Natural killer cell (primary cell): Measurements from ENCODE around the gene SLC4A5. TPM values are rescaled to one million over a fixed set of nuclear protein-coding genes. Genes with fewer than 3 reads are reported as not detected.

Source experiments
- ATAC-seq, 3 donors: fragments of 150-1000 bp in 2 of 3; fragments of 200-7000 bp in 1 of 3; cut with Tn5 transposase; 1 replicate in 1 of 3; 2 replicates in 2 of 3; pipeline ENCODE4 v1.10.0; 2021; ENCODE audit warnings: mild to moderate bottlenecking in 2 of 3, moderate library complexity in 2 of 3
- DNase-seq, 2 donors: peaks; one replicate each; pipeline versions ENCODE4 v3.0.0 to v3.0.0-alpha.2; 2013 to 2021; ENCODE audit warnings: mixed read lengths in 1 of 2
- H3K27ac ChIP-seq: one replicate; pipeline ENCODE4 v1.5.1; 2013; ENCODE audit warnings: mild to moderate bottlenecking, low read length
- H3K27me3 ChIP-seq: one replicate; pipeline ENCODE4 v1.6.1; 2013; ENCODE audit warnings: low read length; ENCODE audit not compliant: control insufficient read depth, insufficient read depth
- H3K36me3 ChIP-seq: one replicate; pipeline ENCODE4 v1.6.1; 2013; ENCODE audit warnings: low read length; ENCODE audit not compliant: control insufficient read depth, insufficient read depth
- H3K4me1 ChIP-seq: one replicate; pipeline ENCODE4 v1.6.1; 2013; ENCODE audit warnings: low read length; ENCODE audit not compliant: control insufficient read depth, insufficient read depth
- H3K4me3 ChIP-seq: one replicate; pipeline ENCODE4 v1.5.1; 2013; ENCODE audit warnings: low read length
- H3K9me3 ChIP-seq: one replicate; pipeline ENCODE4 v1.6.1; 2013; ENCODE audit warnings: low read length; ENCODE audit not compliant: control insufficient read depth, insufficient read depth
- H3K27ac Mint-ChIP-seq, 2 donors: one replicate each; pipeline ENCODE4 v1.8.0; 2022; ENCODE audit warnings: mild to moderate bottlenecking in 2 of 2, mixed read lengths in 2 of 2, moderate library complexity in 1 of 2
- H3K27me3 Mint-ChIP-seq, 2 donors: one replicate each; pipeline ENCODE4 v1.8.0; 2022; ENCODE audit warnings: low read depth in 2 of 2, mixed read lengths in 2 of 2
- H3K36me3 Mint-ChIP-seq: one replicate; pipeline ENCODE4 v1.8.0; 2022; ENCODE audit warnings: mixed read lengths
- H3K4me1 Mint-ChIP-seq, 2 donors: one replicate each; pipeline ENCODE4 v1.8.0; 2022; ENCODE audit warnings: mixed read lengths in 2 of 2
- H3K4me3 Mint-ChIP-seq: one replicate; pipeline ENCODE4 v1.8.0; 2022; ENCODE audit warnings: mild to moderate bottlenecking, moderate library complexity, mixed read lengths
- H3K9me3 Mint-ChIP-seq, 2 donors: one replicate each; pipeline ENCODE4 v1.8.0; 2022; ENCODE audit warnings: mixed read lengths in 2 of 2
- CTCF ChIP-seq: fragments of 200-600 bp; IDR thresholded peaks from one replicate; pipeline ENCODE4 v1.8.0; 2022; ENCODE audit warnings: antibody characterized with exemption
- WGBS: methylation state at CpG from one replicate; pipeline ENCODE4 v1.1.7; 2013; ENCODE audit warnings: missing lambda C conversion rate; ENCODE audit not compliant: insufficient coverage; 5-methylcytosine and 5-hydroxymethylcytosine counted together
- intact Hi-C: fragments of 100-400 bp; cut with micrococcal nuclease; formaldehyde crosslinking; loops from one replicate; pipeline ENCODE4 v1.14.2; 2022
- total RNA-seq, 4 donors: library from RNA; stranded (reverse); fragments of 120-200 nt in 1 of 4; gene quantifications; one replicate each; pipeline versions ENCODE4 v1.2.3 to v1.2.4, GENCODE V29; 2013 to 2022

SLC4A5 gene
- total RNA-seq, 3 donors from 2014 or later (not counting 1 experiment from before 2014, with no cell fraction given), result 5.3 to 8.4 (median 8.0) TPM

- no peaks in the 10 kb centered on the region for H3K36me3 Mint-ChIP-seq
- 96% methylated on average over 1 of the region's 1 CpG for WGBS
- H3K27me3 Mint-ChIP-seq, result peaks cover 0 to 4% of the 10 kb centered on the region in 2 donors
These were observed 148.4 kb downstream of the SLC4A5 start for GRCh38 chr2:74194799-74195198.

GRCh38 chr2:74191596-74192380, 151.4 kb downstream of the SLC4A5 start:
- intact Hi-C loops, result no loop called here
- H3K4me1 Mint-ChIP-seq, result no peaks in the 10 kb centered on the region
- no peak overlapping the region for H3K27ac Mint-ChIP-seq

More at GRCh38 chr2:74194799-74195198, 148.4 kb downstream of the SLC4A5 start:
- Mint-ChIP-seq H3K9me3 (no peaks in the 10 kb centered on the region), H3K4me1 (peaks cover 19 to 20% of the 10 kb centered on the region in 2 donors), H3K4me3 (no peak overlapping the region), H3K27ac (no peak overlapping the region)
- H3K4me1 ChIP-seq, result peaks cover 12% of the 10 kb centered on the region
- TF ChIP-seq CTCF, result no peak
- DNase-seq (no peak), ATAC-seq (no peak)
- H3K27me3 ChIP-seq, result no peaks in the 10 kb centered on the region
- H3K27ac ChIP-seq, result no peak overlapping the region
- H3K9me3 ChIP-seq, result no peaks in the 10 kb centered on the region
- H3K4me3 ChIP-seq, result no peak overlapping the region
- intact Hi-C loops, result no loop called here
- H3K36me3 ChIP-seq, result no peaks in the 10 kb centered on the region

GRCh38 chr2:74188696-74189095, 154.5 kb downstream of the SLC4A5 start:
- no peak for ATAC-seq
- Histone ChIP-seq H3K4me3 (no peak overlapping the region), H3K36me3 (no peaks in the 10 kb centered on the region), H3K27me3 (no peaks in the 10 kb centered on the region), H3K4me1 (peaks cover 18% of the 10 kb centered on the region), H3K27ac (no peak overlapping the region), H3K9me3 (no peaks in the 10 kb centered on the region)
- H3K4me3 Mint-ChIP-seq, result no peak overlapping the region
- no peaks in the 10 kb centered on the region for H3K4me1 Mint-ChIP-seq
- peaks cover 0 to 4% of the 10 kb centered on the region in 2 donors for H3K27me3 Mint-ChIP-seq
- no peak for DNase-seq
- H3K36me3 Mint-ChIP-seq, result no peaks in the 10 kb centered on the region
- WGBS, result 100% methylated on average over 3 of the region's 3 CpGs
- H3K9me3 Mint-ChIP-seq, result no peaks in the 10 kb centered on the region
- no peak overlapping the region for H3K27ac Mint-ChIP-seq
- no peak for TF ChIP-seq CTCF
- intact Hi-C loops, result no loop called here

More at GRCh38 chr2:74191596-74192380, 151.4 kb downstream of the SLC4A5 start:
- Histone ChIP-seq H3K4me1 (peaks cover 3% of the 10 kb centered on the region), H3K9me3 (no peaks in the 10 kb centered on the region), H3K4me3 (no peak overlapping the region), H3K36me3 (no peaks in the 10 kb centered on the region), H3K27ac (no peak overlapping the region), H3K27me3 (no peaks in the 10 kb centered on the region)
- peaks cover 0 to 4% of the 10 kb centered on the region in 2 donors for H3K27me3 Mint-ChIP-seq
- H3K4me3 Mint-ChIP-seq, result no peak overlapping the region
- ATAC-seq (no peak), DNase-seq (no peak)
- no peaks in the 10 kb centered on the region for H3K9me3 Mint-ChIP-seq
- no peak for TF ChIP-seq CTCF
- H3K36me3 Mint-ChIP-seq, result no peaks in the 10 kb centered on the region
- WGBS, result 75% methylated on average over 6 of the region's 6 CpGs
